ENCODE measurements around the gene TDRD7.

TDRD7 gene

GRCh38 chr9:97535771-97536170 is 123.9 kb downstream of the TDRD7 start:
- no peak for DNase-seq

- DNase-seq: no peak
Measured at GRCh38 chr9:97536480-97536879, 124.6 kb downstream of the TDRD7 start.

- no peak for DNase-seq
Measured at GRCh38 chr9:97543561-97543960, 131.7 kb downstream of the TDRD7 start.

- no peak for DNase-seq
Measured at GRCh38 chr9:97545486-97545885, 133.6 kb downstream of the TDRD7 start.
